HG02870 (cell line): ENCODE measurements around the gene ZNF771.

Source experiments
- ATAC-seq: cut with Tn5 transposase; IDR thresholded peaks from one replicate; pipeline ENCODE4 v1.9.1; 2021; ENCODE audit warnings: mild to moderate bottlenecking, moderate library complexity; ENCODE audit not compliant: unreplicated experiment

The ZNF771 gene

GRCh38 chr16:30397776-30398660 is 9.4 kb upstream of the ZNF771 start:
- no peak for ATAC-seq

GRCh38 chr16:30398661-30399434 is 8.6 kb upstream of the ZNF771 start:
- no peak for ATAC-seq

- no peak for ATAC-seq
These were observed 7.8 kb upstream of the ZNF771 start for GRCh38 chr16:30399435-30400186.

GRCh38 chr16:30401768-30402425 is 5.5 kb upstream of the ZNF771 start:
- no peak for ATAC-seq

- ATAC-seq: no peak
These were observed 658 bp upstream of the ZNF771 start for GRCh38 chr16:30406795-30407101.

GRCh38 chr16:30407804-30408534 is 563 bp downstream of the ZNF771 start:
- ATAC-seq: no peak

- peak; percentile 48 for ATAC-seq
These were observed 2.0 kb downstream of the ZNF771 start for GRCh38 chr16:30409125-30410060.

GRCh38 chr16:30413112-30413806 is 5.9 kb downstream of the ZNF771 start:
- ATAC-seq: no peak

GRCh38 chr16:30414159-30414558 is 6.8 kb downstream of the ZNF771 start:
- ATAC-seq: no peak

- no peak for ATAC-seq
These were observed 8.7 kb downstream of the ZNF771 start for GRCh38 chr16:30416047-30416603.

GRCh38 chr16:30416624-30417528 is 9.5 kb downstream of the ZNF771 start:
- ATAC-seq: no peak

GRCh38 chr16:30417529-30418349 is 10.3 kb downstream of the ZNF771 start:
- ATAC-seq: peak; percentile 78

- no peak for ATAC-seq
These were observed 11.2 kb downstream of the ZNF771 start for GRCh38 chr16:30418350-30419181.

- no peak for ATAC-seq
These were observed 13.6 kb downstream of the ZNF771 start for GRCh38 chr16:30421010-30421409.

GRCh38 chr16:30428055-30428454 is 20.6 kb downstream of the ZNF771 start:
- no peak for ATAC-seq

- ATAC-seq: peak; percentile 10
These were observed 21.9 kb downstream of the ZNF771 start for GRCh38 chr16:30429418-30429677.
